PFSK-1 (cell line): ENCODE data around the gene LINC00237.

Experiments
- POLR2AphosphoS5 ChIP-seq: IDR thresholded peaks from 2 replicates; pipeline ENCODE4 v1.6.1; 2012; ENCODE audit warnings: low read depth, mild to moderate bottlenecking, control low read depth, low read length, moderate library complexity
- REST ChIP-seq, 2 experiments: IDR thresholded peaks; 2 replicates each; pipeline versions ENCODE4 v1.6.1 to v1.8.0; 2011 to 2012; ENCODE audit warnings: low read depth in 2 of 2, low read length in 2 of 2, control low read depth in 1 of 2, inconsistent platforms in 1 of 2, mild to moderate bottlenecking in 1 of 2, moderate library complexity in 1 of 2; ENCODE audit not compliant: insufficient read depth in 1 of 2
- SIN3A ChIP-seq: IDR thresholded peaks from 2 replicates; pipeline ENCODE4 v1.6.1; 2012; ENCODE audit warnings: mild to moderate bottlenecking, low read length, moderate library complexity, borderline replicate concordance; ENCODE audit not compliant: insufficient read depth
- TAF1 ChIP-seq: IDR thresholded peaks from 2 replicates; pipeline ENCODE4 v1.6.1; 2012; ENCODE audit warnings: low read length, control low read depth, borderline replicate concordance; ENCODE audit not compliant: insufficient read depth

- no peak for TF ChIP-seq TAF1
- TF ChIP-seq POLR2AphosphoS5, result no peak
- TF ChIP-seq SIN3A, result no peak
- no peak for TF ChIP-seq REST (IDR thresholded peaks at IDR 0.05; ENCODE audit: insufficient read depth in 1 of 2, low read depth in 2 of 2, low read length in 2 of 2)
Measured at GRCh38 chr20:21046413-21047070, 59.6 kb downstream of the LINC00237 start.
